ENCODE results near the gene PKP1. TPM values are rescaled to one million over a fixed set of nuclear protein-coding genes. Genes with fewer than 3 reads are reported as not detected.
A peak's percentile ranks its signal among the peaks of the same experiment; 100 is the strongest.

PKP1 gene
- total RNA-seq, 8 experiments from 2014 or later: 0.21 to 1.8 (median 0.51) TPM; not detected in 2

- H3K4me3 ChIP-seq: no peak within 1 kb of the TSS
- in situ Hi-C loops (cut with MboI; ENCODE audit: low pct_unique_long_range_greater_than_20kb in 2 of 9, low sequenced_read_pairs in 9 of 9, unreplicated experiment in 9 of 9): no loop called here
- H3K4me1 ChIP-seq (replicated peaks in 1 of 2): peaks cover 8 to 17% of the 10 kb centered on the region in 2 donors
- peak in 1 of 8 experiments; percentile 26 for ATAC-seq (replicated peaks in 6 of 8)
- no peak within 1 kb of the TSS for H3K27ac ChIP-seq
- 55 to 83% (median 79%) methylated on average over 2 to 6 of the region's 9 CpGs; no CpG with 5 or more reads in 7 of the 10 experiments for WGBS, 10 experiments
Measured at GRCh38 chr1:201377611-201378092, 94.3 kb downstream of the PKP1 start, which contains the start of gene TNNT2. TNNT2 (minus strand) TSS chr1:201377680; CDS start chr1:201373254, 4,426 bp downstream.

DNA sequence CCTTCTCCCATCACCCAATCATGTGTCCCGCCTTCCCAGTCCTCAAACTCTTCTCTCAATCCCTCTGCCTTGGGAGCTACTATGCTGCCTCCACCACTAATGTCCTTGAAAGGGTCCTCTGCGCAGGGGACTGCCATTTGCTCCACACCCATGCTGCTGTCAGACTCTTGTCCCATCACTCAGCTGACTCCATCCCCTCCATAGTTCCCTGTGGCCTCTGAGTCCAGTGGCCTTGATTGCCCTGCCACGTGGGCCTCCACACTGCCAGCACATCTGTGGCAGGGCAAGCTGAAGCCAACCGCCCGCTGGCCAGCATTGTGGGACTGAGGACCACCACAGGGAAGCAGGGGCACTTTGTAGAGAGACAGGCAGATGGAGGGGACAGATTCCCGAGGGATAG is 95.5 kb downstream of the PKP1 start:
- no peak for ATAC-seq (replicated peaks in 6 of 8)
- Histone ChIP-seq H3K4me3 (no peak overlapping the region), H3K27ac (no peak overlapping the region), H3K4me1 (replicated peaks in 1 of 2) (peaks cover 8 to 18% of the 10 kb centered on the region in 2 donors)
- WGBS, 10 experiments: 50 to 90% (median 81%) methylated on average over 1 to 5 of the region's 6 CpGs; no CpG with 5 or more reads in 2 of the 10 experiments
- in situ Hi-C loops (cut with MboI; ENCODE audit: low pct_unique_long_range_greater_than_20kb in 2 of 9, low sequenced_read_pairs in 9 of 9, unreplicated experiment in 9 of 9): no loop called here

DNA sequence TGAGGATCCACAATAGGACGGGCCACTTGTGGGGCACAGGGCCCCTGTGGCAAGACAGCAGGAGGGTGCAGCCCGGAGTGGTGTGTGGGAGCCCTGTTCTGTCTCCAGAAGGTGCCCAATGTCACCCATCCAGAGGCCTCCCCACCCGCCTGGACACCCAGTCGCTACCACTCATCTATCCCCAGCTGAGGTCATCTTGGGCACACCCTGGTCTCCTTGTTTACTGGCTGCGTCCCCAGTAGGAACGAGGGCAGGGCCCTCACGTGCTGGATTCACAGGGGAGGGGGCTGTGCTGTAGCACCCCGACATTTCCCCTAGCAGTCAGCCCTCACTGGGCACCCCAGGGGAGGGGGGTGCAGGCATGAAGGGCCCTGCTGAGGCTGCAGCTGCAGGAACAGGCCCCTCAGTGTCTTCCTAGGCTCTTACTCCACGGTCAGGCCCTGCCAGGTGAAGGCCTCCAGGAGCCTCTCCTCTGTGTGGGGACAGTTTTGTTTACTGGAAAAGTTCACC is 96.5 kb downstream of the PKP1 start:
- in situ Hi-C loops (cut with MboI; ENCODE audit: low pct_unique_long_range_greater_than_20kb in 2 of 9, low sequenced_read_pairs in 9 of 9, unreplicated experiment in 9 of 9): no loop called here
- ATAC-seq (replicated peaks in 6 of 8): no peak
- 20 to 100% (median 71%) methylated on average over 1 to 5 of the region's 9 CpGs; no CpG with 5 or more reads in 5 of the 10 experiments for WGBS, 10 experiments
- peaks cover 0 to 12% of the 10 kb centered on the region in 2 donors for H3K4me1 ChIP-seq (replicated peaks in 1 of 2)
- H3K27ac ChIP-seq: no peak overlapping the region
- no peak overlapping the region for H3K4me3 ChIP-seq

DNA sequence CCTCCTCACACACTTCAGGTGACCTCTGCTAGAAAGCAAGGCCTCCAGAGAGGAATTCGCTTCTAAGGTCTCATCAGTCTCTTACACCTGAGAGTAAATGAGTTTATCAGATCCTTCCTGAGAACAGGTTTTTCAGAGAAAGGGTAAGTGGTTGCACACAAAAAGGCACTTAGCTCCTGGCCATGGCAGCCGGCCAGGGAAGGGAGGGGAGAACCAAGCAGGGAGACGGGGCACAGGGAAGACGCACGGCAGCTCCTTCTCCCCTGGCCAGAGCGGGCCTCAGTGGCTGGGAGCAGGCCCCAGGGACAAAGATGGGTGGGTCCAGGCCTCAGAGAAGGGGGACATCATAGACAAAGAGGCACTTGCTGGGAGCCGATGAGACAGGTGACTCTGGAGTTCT is 97.8 kb downstream of the PKP1 start:
- Histone ChIP-seq H3K4me3 (no peak overlapping the region), H3K27ac (no peak overlapping the region), H3K4me1 (replicated peaks in 1 of 2) (peaks cover 0 to 5% of the 10 kb centered on the region in 2 donors)
- 60 to 86% (median 70%) methylated on average over 1 to 7 of the region's 7 CpGs; no CpG with 5 or more reads in 5 of the 10 experiments for WGBS, 10 experiments
- ATAC-seq (replicated peaks in 6 of 8): no peak
- in situ Hi-C loops (cut with MboI; ENCODE audit: low pct_unique_long_range_greater_than_20kb in 2 of 9, low sequenced_read_pairs in 9 of 9, unreplicated experiment in 9 of 9): no loop called here

Other genes starting within 250 kb of the PKP1 start
- gene CACNA1S, start 171.1 kb upstream of the PKP1 start, total RNA-seq: under 1 TPM in 4 of 8 experiments, not detected in 4; under 0.01 to 0.09 (median 0.04) TPM
- gene ASCL5, start 156.3 kb upstream of the PKP1 start, total RNA-seq: 1 to 10 TPM in 4 of 8 experiments, under 1 TPM in 4; 0.31 to 5.2 (median 1.2) TPM
- 100 to 1,000 TPM in 5 of 8 experiments, 10 to 100 TPM in 3; 51.3 to 165 (median 123) TPM for gene TMEM9, start 129.0 kb upstream of the PKP1 start, total RNA-seq
- 1 to 10 TPM in 1 of 8 experiments, under 1 TPM in 7; 0.05 to 1.8 (median 0.43) TPM for gene IGFN1, start 92.7 kb upstream of the PKP1 start, total RNA-seq
- 1 to 10 TPM in 2 of 8 experiments, under 1 TPM in 5, not detected in 1; 0.14 to 2.7 (median 0.59) TPM for gene TNNT2, start 94.2 kb downstream of the PKP1 start, total RNA-seq
- gene LAD1, start 115.8 kb downstream of the PKP1 start, total RNA-seq: under 1 TPM in 6 of 8 experiments, not detected in 2; 0.09 to 0.66 (median 0.16) TPM
- gene TNNI1, start 138.2 kb downstream of the PKP1 start, total RNA-seq: 1 to 10 TPM in 5 of 8 experiments, under 1 TPM in 3; 0.27 to 4.8 (median 1.8) TPM
- gene PHLDA3, start 185.7 kb downstream of the PKP1 start, total RNA-seq: 10 to 100 TPM; 14.3 to 55.1 (median 23.4) TPM
- 100 to 1,000 TPM in 1 of 8 experiments, 10 to 100 TPM in 6, 1 to 10 TPM in 1; 9.0 to 109 (median 54.9) TPM for gene CSRP1, start 223.6 kb downstream of the PKP1 start, total RNA-seq